ENCODE measurements around the gene BPIFB1. TPM values are rescaled to one million over a fixed set of nuclear protein-coding genes. Genes with fewer than 3 reads are reported as not detected.

The BPIFB1 gene
- total and polyA plus RNA-seq, 2 of the 13 experiments (the other 11 are each of a cell fraction or from before 2014, with no cell fraction given) = 0.82 to 4.4 TPM

GRCh38 chr20:33262658-33263065, 20.4 kb upstream of the BPIFB1 start (continued):
- TF ChIP-seq ARID2 (CRISPR knock-in tag; IDR thresholded peaks at IDR 0.05; ENCODE audit: borderline replicate concordance) = no peak
- no peak for TF ChIP-seq MED8 (CRISPR knock-in tag; IDR thresholded peaks at IDR 0.05; ENCODE audit: insufficient replicate concordance)
- TF ChIP-seq ZNF143 (CRISPR knock-in tag; IDR thresholded peaks at IDR 0.05) = no peak
- TF ChIP-seq PRPF4 (IDR thresholded peaks at IDR 0.05; ENCODE audit: low read depth, low read length, poor library complexity, severe bottlenecking) = no peak
- peak in 1 of 2 experiments; percentile 71; a peak in 1 of 4 replicates for TF ChIP-seq KLF16 (CRISPR knock-in tag; IDR thresholded peaks at IDR 0.05)
- 0 out of 2 replicates have a peak, but pooled peaks have one; percentile 24 for TF ChIP-seq HOXD1 (CRISPR knock-in tag; IDR thresholded peaks at IDR 0.05)
- TF ChIP-seq, protein P1, sequence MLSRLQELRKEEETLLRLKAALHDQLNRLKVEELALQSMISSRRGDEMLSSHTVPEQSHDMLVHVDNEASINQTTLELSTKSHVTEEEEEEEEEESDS (CRISPR knock-in tag; IDR thresholded peaks at IDR 0.05; ENCODE audit: borderline replicate concordance) = no peak
- no peak for TF ChIP-seq ZBTB38 (CRISPR knock-in tag; IDR thresholded peaks at IDR 0.05)
- no peak for TF ChIP-seq ZNF333 (CRISPR knock-in tag; IDR thresholded peaks at IDR 0.05; ENCODE audit: borderline replicate concordance)
- TF ChIP-seq GTF2F1 (IDR thresholded peaks at IDR 0.05; ENCODE audit: low read length) = no peak
- no peak for TF ChIP-seq ZNF563 (CRISPR knock-in tag; IDR thresholded peaks at IDR 0.05)
- TF ChIP-seq GATAD2A (CRISPR knock-in tag; IDR thresholded peaks at IDR 0.05) = peak; percentile 65
- TF ChIP-seq RBFOX2 (IDR thresholded peaks at IDR 0.05; ENCODE audit: low read depth, low read length) = no peak
- TF ChIP-seq PATZ1 (CRISPR knock-in tag; IDR thresholded peaks at IDR 0.05) = 0 out of 2 replicates have a peak, but pooled peaks have one; percentile 32
- TF ChIP-seq ZNF800 (CRISPR knock-in tag; IDR thresholded peaks at IDR 0.05) = peak; percentile 37; the same call in 1 of the 2 replicates
- TF ChIP-seq ZHX2 (IDR thresholded peaks at IDR 0.05; ENCODE audit: low read depth) = no peak
- no peak for TF ChIP-seq ZHX2 (CRISPR knock-in tag; IDR thresholded peaks at IDR 0.05; ENCODE audit: borderline replicate concordance)
- no peak for TF ChIP-seq BRD4 (CRISPR knock-in tag; IDR thresholded peaks at IDR 0.05)

All from HepG2 (cell line).